HG03139 (cell line): ENCODE data around the gene PLEKHH3.

ENCODE experiments used
- ATAC-seq: cut with Tn5 transposase; IDR thresholded peaks from one replicate; pipeline ENCODE4 v1.9.1; 2021; ENCODE audit not compliant: unreplicated experiment

PLEKHH3 gene, protein sequence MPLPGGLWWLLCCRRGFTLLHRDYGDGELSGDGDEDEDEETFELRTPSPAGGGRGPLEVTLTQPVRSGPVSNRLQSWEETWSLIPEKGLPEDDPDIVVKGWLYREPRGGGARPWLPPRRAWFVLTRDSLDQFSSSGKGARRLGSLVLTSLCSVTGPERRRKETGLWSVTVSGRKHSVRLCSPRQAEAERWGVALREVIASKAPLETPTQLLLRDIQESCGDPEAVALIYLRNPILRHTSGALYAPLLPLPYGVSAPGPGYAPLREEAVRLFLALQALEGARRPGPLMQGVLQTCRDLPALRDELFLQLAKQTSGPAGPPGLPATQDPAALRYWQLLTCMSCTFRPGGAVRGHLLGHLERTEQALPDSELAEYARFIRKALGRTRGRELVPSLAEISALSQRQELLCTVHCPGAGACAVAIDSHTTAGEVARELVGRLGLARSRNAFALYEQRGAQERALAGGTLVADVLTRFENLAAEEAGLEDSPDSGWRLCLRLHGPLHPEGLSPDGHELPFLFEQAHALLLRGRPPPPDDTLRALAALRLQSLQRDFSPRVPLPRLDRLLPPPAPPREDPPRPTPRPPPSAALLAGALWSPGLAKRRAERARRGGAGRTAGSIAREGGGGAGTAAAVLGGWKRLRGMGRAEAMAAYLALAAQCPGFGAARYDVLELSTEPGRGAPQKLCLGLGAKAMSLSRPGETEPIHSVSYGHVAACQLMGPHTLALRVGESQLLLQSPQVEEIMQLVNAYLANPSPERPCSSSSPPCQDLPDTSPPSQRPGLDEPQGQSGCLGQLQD

DNA sequence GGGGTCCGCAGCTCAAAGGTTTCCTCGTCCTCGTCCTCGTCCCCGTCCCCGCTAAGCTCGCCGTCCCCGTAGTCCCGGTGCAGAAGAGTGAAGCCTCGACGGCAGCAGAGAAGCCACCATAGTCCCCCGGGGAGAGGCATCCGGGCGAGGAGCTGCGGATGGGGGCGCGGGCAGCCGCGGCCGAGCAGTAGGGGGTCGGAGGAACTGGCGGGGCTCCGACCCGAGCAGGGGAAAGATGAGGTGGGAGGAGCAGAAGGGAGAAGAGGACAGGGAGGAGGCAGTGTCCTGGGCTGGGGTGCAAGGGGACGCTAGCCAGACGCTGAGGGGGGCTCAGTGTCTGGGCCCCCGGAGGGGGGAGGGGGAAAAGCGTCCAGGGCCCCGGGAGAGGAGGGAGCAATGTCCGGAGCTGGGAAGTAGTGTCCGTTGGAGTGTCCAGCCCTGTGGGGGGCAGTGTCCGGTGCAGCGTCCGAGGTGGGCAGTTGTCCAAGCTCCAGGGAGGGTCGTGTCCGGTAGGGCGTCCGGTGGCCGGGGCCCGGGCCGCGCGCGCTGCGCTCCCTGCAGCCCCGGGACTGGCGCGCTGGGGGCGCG lies at the start of gene PLEKHH3:
TSS of gene PLEKHH3 (minus strand) at position 571 of the 588 bp plus-strand sequence. CDS start at position 140, 431 bp downstream.
- no peak for ATAC-seq

DNA sequence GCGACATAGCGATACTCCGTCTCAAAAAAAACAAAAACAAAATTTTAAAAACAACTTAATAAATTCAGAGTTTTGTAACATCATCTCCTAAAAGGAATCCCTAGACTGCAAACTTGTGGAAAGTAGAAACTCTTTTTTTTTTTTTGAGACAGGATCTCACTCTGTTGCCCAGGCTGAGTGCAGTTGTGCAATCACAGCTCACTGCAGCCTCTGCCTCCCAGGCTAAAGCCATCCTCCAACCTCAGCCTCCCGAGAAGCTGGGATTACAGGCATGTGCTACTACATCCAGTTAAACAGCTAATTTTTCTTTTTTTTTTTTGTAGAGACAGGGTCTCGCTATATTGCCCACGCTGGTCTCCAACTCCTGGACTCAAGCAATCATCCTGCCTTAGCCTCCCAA lies 48.3 kb upstream of the PLEKHH3 start:
- ATAC-seq = no peak

DNA sequence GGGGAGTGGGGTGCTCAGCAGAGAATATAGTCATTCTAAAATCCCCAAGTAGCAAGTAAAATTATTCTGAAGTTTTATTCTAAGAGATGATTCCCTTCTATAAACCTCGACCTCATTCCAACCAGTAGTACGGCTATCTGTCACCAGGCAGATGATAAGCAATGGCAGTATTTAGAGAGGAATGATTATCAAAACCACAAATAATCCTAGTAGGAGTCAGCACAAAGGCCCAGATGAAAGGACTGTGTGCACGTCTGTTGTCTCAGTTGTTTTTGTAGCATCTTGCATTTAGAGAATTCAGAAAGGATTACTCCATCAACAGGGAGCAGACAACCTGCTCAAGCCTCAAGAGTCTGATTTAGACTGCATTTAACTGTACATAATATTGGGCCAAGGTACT lies 46.8 kb upstream of the PLEKHH3 start:
- no peak for ATAC-seq

DNA sequence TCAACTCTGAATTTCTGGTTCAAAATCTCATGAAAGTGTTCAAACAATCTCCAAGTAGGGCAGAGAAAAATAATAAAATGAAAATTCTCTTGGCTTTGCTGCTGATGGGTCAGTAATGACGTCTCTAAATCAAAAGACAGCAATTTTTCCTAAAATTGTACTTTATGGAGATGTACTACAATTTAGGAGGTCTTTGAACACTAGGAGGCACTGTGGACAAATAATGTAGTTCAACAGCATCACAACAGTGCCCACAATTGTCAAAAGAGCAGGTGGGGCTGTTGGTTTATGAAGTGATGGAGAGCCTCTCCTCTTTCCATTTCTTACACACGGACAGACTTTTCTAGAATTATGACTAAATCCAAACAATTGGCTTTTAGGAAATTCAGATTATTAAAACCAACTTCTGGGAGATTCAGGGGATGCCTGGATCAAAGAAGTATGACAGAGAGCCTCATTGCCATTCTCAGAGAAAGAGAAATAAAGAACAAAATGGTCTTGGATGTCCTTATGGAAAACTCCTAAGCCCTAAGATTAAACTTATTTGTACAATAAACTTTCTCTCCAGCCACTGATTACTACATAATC lies 44.3 kb upstream of the PLEKHH3 start:
- no peak for ATAC-seq

DNA sequence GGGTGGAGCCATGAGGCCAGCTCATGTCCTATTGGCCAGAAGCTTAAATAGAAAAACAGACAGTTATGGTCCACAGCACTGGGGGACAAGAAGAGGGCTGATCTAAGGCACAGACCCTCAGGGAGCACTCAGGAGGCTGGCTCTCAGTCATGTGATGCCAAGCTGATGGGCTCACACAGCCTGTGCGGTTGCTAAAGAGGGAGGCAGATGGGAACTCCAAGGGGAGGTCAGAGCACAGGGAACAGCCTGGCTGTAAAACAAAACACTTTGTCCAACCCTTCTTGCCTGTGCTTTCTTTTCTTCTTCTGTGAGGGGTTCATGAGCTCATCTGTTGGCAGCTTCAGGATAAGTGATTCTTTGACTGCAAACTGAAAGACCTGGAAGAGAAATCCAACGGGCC lies 32.8 kb upstream of the PLEKHH3 start:
- no peak for ATAC-seq

DNA sequence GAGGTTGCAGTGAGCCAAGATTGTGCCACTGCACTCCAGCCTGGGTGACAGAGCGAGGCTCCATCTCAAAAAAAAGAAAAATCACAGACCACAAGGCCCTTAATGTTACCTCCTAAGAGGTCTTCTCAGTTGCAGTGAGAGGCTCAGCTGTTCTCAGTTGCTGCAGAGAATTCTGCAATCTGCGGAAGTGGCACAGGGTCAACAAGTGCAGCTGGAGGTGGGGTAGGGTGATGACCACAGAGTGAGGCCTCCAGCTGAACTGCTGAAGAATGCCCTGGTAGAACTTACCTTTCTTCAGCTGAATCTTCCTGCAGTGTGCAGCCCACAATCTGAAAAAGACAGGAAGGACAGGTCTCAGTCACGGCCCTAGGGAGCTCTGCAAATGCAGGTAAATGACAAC lies 31.8 kb upstream of the PLEKHH3 start:
- ATAC-seq = no peak

DNA sequence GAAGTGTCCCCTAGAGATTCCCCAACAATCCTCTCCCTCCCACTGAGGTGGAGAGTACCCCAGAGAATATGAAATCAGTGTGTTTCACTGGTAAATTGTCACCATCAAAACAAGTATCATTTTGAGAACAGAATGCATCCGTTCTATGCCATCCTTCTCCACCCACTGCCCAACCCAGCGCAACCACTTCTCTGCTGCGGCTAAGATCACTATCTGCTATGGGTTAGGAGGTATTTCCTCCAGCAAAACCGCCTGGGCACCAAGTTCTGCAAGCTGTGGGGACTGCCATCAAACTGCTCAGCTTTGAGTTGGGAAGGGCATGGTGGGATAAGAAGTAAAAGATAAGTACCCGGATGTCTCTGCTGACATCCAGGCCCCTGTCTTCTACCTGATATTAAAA lies 29.9 kb upstream of the PLEKHH3 start:
- ATAC-seq = no peak

DNA sequence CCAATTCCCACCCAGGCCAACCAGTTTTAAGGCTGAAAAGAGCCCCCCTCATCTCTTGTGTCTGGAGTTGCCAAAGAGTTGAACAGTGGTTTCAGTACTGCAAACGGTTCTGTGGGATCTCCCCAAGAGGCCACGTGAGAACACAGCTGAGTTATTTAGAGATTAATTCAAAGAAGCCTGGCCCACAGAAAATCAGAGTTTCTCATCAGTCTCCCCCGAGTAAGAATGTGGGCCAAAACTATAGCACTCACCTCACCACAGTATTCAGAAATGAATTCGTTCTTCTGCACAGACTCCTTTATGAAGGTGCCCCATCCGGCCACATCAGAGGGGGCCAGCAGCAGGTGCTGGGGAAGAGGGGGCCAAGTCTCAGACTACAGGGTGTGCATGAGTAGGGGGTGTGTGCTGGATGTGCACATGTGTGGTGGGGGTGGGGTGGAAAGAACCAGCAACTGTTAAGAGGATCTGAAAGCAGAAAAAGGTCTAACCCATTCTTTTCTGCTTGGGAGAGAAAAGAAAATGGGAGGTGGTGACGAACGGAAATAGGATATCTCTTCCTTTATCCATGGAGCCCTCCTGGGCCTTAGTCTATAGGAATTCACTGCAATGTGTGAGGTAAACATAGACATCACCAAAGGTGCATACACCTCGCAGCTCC lies 28.2 kb upstream of the PLEKHH3 start:
- ATAC-seq = peak; percentile 58

DNA sequence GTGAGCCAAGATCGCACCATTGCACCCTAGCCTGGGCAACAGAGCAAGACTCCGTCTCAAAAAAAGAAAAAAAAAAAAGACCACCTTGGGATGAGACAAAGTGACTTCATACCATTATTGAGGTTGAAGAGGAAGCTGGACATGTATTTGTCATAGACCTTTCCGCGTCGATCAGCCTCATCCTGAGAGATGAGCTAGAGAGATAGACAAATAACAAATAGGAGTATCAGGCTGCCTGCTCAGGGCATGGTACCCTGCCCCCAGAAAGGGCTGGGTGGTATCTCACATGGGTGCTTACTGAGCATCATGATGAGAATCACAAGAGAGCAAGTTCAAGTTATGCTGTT lies 27.7 kb upstream of the PLEKHH3 start:
- peak; percentile 22 for ATAC-seq

DNA sequence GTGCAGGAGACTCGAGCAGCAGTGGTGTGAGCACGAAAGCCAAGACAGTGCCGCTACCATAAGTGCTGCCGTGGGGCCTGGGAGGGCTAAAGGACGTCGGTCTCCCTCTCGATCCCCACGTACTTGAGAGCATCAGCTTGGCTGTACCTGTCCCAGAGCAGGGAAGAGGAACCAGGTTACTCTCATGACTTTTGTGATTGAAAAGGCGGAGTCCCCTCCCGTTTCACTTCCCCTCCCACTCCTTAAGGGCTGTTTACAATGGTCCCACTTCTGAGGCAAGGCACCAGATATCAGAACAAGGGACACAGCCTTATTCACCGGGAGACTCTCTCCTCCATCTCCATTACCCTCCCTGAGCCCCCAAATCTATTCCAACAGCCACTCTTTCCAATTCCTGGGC lies 25.7 kb upstream of the PLEKHH3 start:
- no peak for ATAC-seq

DNA sequence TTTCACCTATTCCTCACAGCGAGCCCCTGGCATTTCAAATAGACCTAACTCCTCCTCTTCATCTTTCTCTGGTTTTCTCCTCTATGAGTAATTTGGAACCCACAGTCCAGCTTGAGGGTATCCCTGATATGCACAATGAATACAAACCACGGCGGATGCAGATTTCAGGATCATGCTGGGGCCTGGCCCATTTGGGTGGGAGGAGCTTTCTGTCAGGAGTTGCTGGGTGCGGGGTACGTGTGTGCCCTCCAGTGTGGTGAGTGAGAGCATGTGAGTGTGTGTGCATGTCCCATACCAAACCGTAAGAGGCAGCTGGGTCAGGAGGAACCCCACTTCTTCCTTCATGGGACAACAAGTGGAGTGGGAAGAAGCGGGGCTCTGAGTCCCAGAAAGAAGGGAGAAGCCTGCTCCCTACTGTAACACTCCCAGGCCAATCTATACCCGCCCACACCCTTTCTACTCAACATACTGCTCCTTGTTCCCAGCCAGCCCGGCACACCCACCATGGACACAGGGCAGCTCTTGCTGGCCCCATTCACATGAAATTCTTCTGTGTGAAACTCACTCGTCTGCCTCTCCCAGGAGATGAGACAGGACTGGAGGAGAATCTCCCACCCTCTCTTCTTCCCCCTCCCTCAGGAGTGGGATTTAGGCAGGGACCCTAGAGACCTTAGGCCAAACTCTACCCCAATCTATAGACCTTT lies 23.9 kb upstream of the PLEKHH3 start:
- no peak for ATAC-seq

DNA sequence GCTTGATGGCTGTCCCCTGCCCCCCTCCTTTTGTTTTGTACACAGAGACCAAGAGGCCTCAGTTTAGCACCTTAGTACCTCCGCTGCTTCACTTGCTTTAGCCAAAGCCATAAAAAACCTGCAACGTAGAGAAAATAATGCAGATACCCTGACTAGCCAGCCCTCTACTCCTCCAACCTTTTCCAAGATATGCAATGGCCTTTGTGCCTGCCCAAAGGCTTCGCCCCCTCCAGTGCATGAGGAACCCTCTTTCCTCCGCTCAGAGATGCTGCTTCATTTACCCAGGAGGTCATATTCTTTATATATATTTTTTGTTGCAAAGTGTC lies 22.6 kb upstream of the PLEKHH3 start:
- ATAC-seq = no peak

DNA sequence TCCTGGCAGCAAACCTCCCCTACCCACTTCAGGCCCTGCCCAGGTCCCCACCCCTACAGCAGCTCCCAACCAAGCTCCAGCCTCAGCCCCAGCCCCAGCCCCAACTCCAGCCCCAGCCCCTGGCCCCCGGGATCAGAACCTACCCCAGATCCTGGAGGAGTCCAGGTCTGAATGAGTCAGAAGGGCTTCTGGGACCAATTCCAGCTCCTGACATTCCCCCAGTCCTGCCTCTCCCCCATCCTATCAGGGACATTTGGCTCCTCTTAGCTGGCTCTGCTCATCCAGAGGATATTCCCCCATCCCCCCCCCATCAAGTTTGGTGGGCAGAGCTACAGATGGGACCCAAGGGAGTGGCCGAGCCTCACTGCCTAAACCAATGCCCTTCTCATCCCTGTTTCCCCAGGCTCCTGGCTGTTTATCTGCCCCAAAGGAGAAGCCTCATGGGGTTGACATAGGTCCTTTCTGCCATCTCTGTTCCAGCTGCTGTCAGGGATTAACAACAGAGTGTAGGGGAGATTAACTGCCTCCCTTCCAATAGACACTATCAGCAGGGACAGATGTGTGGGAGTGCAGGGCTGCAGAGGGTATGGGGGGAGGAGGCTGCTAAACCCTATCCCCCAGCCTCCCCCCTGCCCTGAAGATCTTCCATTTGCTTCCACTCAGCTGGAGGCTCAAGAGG lies 22.1 kb upstream of the PLEKHH3 start:
- no peak for ATAC-seq

DNA sequence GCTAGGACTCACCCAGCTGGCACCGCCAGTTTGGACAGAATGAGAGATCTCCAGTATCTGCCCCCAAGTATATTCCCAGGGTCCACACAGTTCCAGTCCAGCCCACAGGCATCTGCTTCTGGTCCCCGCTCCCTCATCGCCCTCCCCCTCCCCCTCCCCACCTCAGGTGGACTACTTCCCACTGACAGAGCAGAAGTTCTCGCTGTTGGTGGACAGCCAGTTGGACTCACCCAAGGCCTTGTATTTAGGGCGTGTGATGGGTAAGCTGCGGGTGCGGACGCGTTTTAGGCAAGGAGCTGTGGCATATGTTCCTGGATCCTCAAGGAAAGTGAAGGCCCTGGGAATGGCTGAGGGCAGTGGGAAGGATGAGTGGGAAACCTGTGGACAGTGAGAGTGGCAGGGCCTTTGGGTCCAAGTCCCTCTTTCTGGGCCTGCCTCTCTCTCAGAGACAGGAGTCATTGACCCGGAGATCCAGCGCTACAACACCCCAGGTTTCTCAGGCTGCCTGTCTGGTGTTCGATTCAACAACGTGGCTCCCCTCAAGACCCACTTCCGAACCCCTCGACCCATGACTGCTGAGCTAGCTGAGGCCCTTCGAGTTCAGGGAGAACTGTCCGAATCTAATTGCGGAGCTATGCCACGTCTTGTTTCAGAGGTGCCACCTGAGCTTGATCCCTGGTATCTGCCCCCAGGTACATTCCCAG lies 20.5 kb upstream of the PLEKHH3 start:
- ATAC-seq = no peak

DNA sequence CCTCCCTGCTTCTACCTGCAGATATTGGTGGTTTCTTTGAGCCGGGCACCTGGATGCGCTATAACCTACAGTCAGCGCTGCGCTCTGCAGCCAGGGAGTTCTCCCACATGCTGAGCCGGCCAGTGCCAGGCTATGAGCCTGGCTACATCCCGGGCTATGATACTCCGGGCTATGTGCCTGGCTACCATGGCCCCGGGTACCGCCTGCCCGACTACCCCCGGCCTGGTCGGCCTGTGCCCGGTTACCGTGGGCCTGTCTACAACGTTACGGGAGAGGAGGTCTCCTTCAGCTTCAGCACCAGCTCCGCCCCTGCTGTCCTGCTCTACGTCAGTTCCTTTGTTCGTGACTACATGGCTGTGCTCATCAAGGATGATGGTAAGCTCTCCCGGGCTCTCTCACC lies 18.7 kb upstream of the PLEKHH3 start:
- ATAC-seq = no peak

DNA sequence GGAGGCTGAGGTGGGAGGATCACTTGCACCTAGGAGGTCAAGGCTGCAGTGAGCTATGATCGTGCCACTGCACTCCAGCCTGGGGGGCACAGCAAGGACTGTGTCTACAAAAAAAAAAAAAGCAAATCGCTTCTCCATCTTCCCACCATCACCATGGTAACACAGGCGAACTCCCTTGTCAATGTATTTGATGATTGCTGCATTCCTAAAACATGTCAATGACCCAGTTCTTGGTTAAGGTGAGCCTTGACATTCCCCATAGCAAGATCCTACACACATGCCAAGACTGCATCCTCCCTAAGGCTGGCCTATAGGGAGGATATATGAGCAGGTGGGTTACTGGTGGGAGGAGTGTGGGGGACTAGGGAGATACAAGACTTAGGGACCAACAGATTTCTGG lies 17.7 kb upstream of the PLEKHH3 start:
- no peak for ATAC-seq

DNA sequence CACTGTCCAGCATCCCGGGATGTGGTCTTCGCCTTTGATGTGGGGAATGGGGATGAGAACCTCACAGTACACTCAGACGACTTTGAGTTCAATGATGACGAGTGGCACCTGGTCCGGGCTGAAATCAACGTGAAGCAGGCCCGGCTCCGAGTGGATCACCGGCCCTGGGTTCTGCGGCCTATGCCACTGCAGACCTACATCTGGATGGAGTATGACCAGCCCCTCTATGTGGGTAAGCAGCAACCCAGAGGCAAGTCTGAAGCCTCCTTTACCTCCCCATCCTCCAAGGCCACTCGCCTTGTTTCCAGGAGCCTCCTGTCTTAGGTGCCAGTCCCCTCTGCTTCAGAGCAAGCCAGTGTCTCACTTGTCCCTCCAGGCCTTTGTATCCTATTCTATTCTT lies 15.7 kb upstream of the PLEKHH3 start:
- no peak for ATAC-seq

DNA sequence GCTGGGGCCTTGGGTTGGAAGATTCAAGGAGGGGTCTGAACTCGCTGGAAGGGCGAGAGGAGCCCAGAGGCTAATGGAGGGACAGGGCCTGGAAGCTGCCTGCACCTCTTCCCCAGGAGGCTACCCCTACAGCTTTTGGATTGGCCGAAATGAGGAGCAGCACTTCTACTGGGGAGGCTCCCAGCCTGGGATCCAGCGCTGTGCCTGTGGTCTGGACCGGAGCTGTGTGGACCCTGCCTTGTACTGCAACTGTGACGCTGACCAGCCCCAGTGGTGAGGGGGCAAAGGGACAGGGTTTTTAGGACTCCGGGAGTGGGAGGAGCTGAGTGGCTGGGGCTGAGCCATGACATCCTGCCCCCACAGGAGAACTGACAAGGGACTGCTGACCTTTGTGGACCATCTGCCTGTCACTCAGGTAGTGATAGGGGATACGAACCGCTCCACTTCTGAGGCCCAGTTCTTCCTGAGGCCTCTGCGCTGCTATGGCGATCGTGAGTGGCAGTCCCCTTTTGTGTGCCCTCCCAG lies 14.3 kb upstream of the PLEKHH3 start:
- no peak for ATAC-seq

DNA sequence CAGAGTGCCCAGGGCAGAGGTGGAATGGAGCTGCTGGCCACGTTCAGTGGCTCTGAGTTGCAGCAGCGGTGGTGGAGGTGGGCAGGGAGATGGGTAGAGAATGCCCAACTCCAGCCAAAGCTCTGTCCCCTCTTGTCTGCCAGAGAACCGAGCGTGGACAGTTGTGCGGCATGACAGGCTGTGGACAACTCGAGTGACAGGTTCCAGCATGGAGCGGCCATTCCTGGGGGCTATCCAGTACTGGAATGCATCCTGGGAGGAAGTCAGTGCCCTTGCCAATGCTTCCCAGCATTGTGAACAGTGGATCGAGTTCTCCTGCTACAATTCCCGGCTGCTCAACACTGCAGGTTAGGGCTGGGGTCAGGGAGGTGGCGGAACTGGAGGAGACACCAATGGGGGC lies 13.8 kb upstream of the PLEKHH3 start:
- ATAC-seq = no peak
